ENCODE measurements around the gene POLK. TPM values are rescaled to one million over a fixed set of nuclear protein-coding genes. Genes with fewer than 3 reads are reported as not detected.
"Not testable (repeated sequence)": the region's sequence is repeated elsewhere in the genome, so short reads cannot be mapped to it uniquely, and the experiment has no call there.

The POLK gene
- total RNA-seq, 2 experiments from 2014 or later: 25.2 to 28.6 TPM

GRCh38 chr5:75600535-75600934 lies 88.8 kb downstream of the POLK start:
- no peak for DNase-seq
- Mint-ChIP-seq H3K27me3 (no peaks in the 10 kb centered on the region), H3K4me3 (no peak overlapping the region), H3K36me3 (peaks cover 32% of the 10 kb centered on the region), H3K4me1 (peaks cover 6% of the 10 kb centered on the region), H3K27ac (no peak overlapping the region), H3K9me3 (no peaks in the 10 kb centered on the region)

GRCh38 chr5:75601567-75601966 lies 89.9 kb downstream of the POLK start:
- H3K27ac Mint-ChIP-seq: no peak overlapping the region
- no peak for DNase-seq
- no peaks in the 10 kb centered on the region for H3K9me3 Mint-ChIP-seq
- H3K36me3 Mint-ChIP-seq: peaks cover 31% of the 10 kb centered on the region
- H3K27me3 Mint-ChIP-seq: no peaks in the 10 kb centered on the region
- H3K4me1 Mint-ChIP-seq: peaks cover 6% of the 10 kb centered on the region
- H3K4me3 Mint-ChIP-seq: no peak overlapping the region

- H3K4me3 Mint-ChIP-seq: no peak overlapping the region
- H3K9me3 Mint-ChIP-seq: no peaks in the 10 kb centered on the region
- peaks cover 6% of the 10 kb centered on the region for H3K4me1 Mint-ChIP-seq
- no peak overlapping the region for H3K27ac Mint-ChIP-seq
- H3K36me3 Mint-ChIP-seq: peaks cover 34% of the 10 kb centered on the region
- H3K27me3 Mint-ChIP-seq: no peaks in the 10 kb centered on the region
- DNase-seq: no peak
Observed at GRCh38 chr5:75601996-75602395, 90.3 kb downstream of the POLK start.

GRCh38 chr5:75603371-75603770 lies 91.7 kb downstream of the POLK start:
- H3K27me3 Mint-ChIP-seq: no peaks in the 10 kb centered on the region

GRCh38 chr5:75603821-75604220 lies 92.1 kb downstream of the POLK start:
- no peaks in the 10 kb centered on the region for H3K9me3 Mint-ChIP-seq
- no peak for DNase-seq
- peaks cover 6% of the 10 kb centered on the region for H3K4me1 Mint-ChIP-seq
- no peak overlapping the region for H3K4me3 Mint-ChIP-seq
- peaks cover 33% of the 10 kb centered on the region for H3K36me3 Mint-ChIP-seq
- no peak overlapping the region for H3K27ac Mint-ChIP-seq
- no peaks in the 10 kb centered on the region for H3K27me3 Mint-ChIP-seq

More at GRCh38 chr5:75603371-75603770, 91.7 kb downstream of the POLK start:
- Mint-ChIP-seq H3K27ac (no peak overlapping the region), H3K4me3 (no peak overlapping the region), H3K4me1 (peaks cover 6% of the 10 kb centered on the region), H3K36me3 (peaks cover 34% of the 10 kb centered on the region), H3K9me3 (no peaks in the 10 kb centered on the region)
- DNase-seq: no peak

- Mint-ChIP-seq H3K36me3 (peaks cover 23% of the 10 kb centered on the region), H3K27me3 (peaks cover 23% of the 10 kb centered on the region)
- not testable (repeated sequence) for H3K4me1 Mint-ChIP-seq, H3K4me3 Mint-ChIP-seq, H3K9me3 Mint-ChIP-seq, DNase-seq, H3K27ac Mint-ChIP-seq
Observed at GRCh38 chr5:75607341-75607740, 95.7 kb downstream of the POLK start.

GRCh38 chr5:75608870-75609269 lies 97.2 kb downstream of the POLK start:
- Mint-ChIP-seq H3K9me3 (no peaks in the 10 kb centered on the region), H3K27me3 (peaks cover 31% of the 10 kb centered on the region), H3K27ac (no peak overlapping the region), H3K36me3 (peaks cover 17% of the 10 kb centered on the region), H3K4me1 (peaks cover 2% of the 10 kb centered on the region), H3K4me3 (no peak overlapping the region)
- no peak for DNase-seq

- Mint-ChIP-seq H3K4me1 (peaks cover 2% of the 10 kb centered on the region), H3K9me3 (no peaks in the 10 kb centered on the region), H3K27me3 (peaks cover 31% of the 10 kb centered on the region), H3K36me3 (peaks cover 11% of the 10 kb centered on the region), H3K4me3 (no peak overlapping the region), H3K27ac (no peak overlapping the region)
- DNase-seq: no peak
Observed at GRCh38 chr5:75610201-75610600, 98.5 kb downstream of the POLK start.

GRCh38 chr5:75610859-75611310 lies 99.2 kb downstream of the POLK start:
- Mint-ChIP-seq H3K36me3 (peaks cover 11% of the 10 kb centered on the region), H3K27me3 (peaks cover 31% of the 10 kb centered on the region)
- H3K9me3 Mint-ChIP-seq, H3K4me3 Mint-ChIP-seq, H3K4me1 Mint-ChIP-seq, H3K27ac Mint-ChIP-seq, DNase-seq: not testable (repeated sequence)

GRCh38 chr5:75611311-75612225 lies 99.9 kb downstream of the POLK start, which contains the start of gene ANKDD1B:
Gene ANKDD1B (plus strand): TSS chr5:75611453. CDS start chr5:75611635, 182 bp downstream.
- Mint-ChIP-seq H3K4me3 (no peak within 1 kb of the TSS), H3K27ac (no peak within 1 kb of the TSS), H3K4me1 (peaks cover 2% of the 10 kb centered on the region), H3K27me3 (peaks cover 31% of the 10 kb centered on the region), H3K9me3 (no peaks in the 10 kb centered on the region), H3K36me3 (peaks cover 10% of the 10 kb centered on the region)
- DNase-seq: peak; percentile 4

- Mint-ChIP-seq H3K9me3 (no peaks in the 10 kb centered on the region), H3K36me3 (peaks cover 5% of the 10 kb centered on the region), H3K27ac (no peak overlapping the region), H3K4me1 (peaks cover 2% of the 10 kb centered on the region), H3K4me3 (no peak overlapping the region), H3K27me3 (peaks cover 31% of the 10 kb centered on the region)
- no peak for DNase-seq
Observed at GRCh38 chr5:75612226-75612569, 100.5 kb downstream of the POLK start.

GRCh38 chr5:75612901-75613300 lies 101.2 kb downstream of the POLK start:
- Mint-ChIP-seq H3K4me3 (no peak overlapping the region), H3K27ac (no peak overlapping the region), H3K9me3 (no peaks in the 10 kb centered on the region), H3K4me1 (peaks cover 2% of the 10 kb centered on the region), H3K36me3 (peaks cover 5% of the 10 kb centered on the region), H3K27me3 (peaks cover 31% of the 10 kb centered on the region)
- DNase-seq: no peak

GRCh38 chr5:75614176-75614575 lies 102.5 kb downstream of the POLK start:
- H3K4me3 Mint-ChIP-seq: no peak overlapping the region
- H3K27me3 Mint-ChIP-seq: peaks cover 31% of the 10 kb centered on the region
- H3K36me3 Mint-ChIP-seq: peaks cover 5% of the 10 kb centered on the region
- H3K27ac Mint-ChIP-seq: no peak overlapping the region
- DNase-seq: no peak
- no peaks in the 10 kb centered on the region for H3K9me3 Mint-ChIP-seq
- peaks cover 2% of the 10 kb centered on the region for H3K4me1 Mint-ChIP-seq

- no peak overlapping the region for H3K27ac Mint-ChIP-seq
- H3K9me3 Mint-ChIP-seq: no peaks in the 10 kb centered on the region
- peaks cover 2% of the 10 kb centered on the region for H3K36me3 Mint-ChIP-seq
- peaks cover 14% of the 10 kb centered on the region for H3K27me3 Mint-ChIP-seq
- no peak overlapping the region for H3K4me3 Mint-ChIP-seq
- no peak for DNase-seq
- H3K4me1 Mint-ChIP-seq: no peaks in the 10 kb centered on the region
Observed at GRCh38 chr5:75616371-75616881, 104.7 kb downstream of the POLK start.

GRCh38 chr5:75616971-75617621 lies 105.4 kb downstream of the POLK start:
- Mint-ChIP-seq H3K4me3 (no peak overlapping the region), H3K27me3 (peaks cover 9% of the 10 kb centered on the region), H3K36me3 (peaks cover 2% of the 10 kb centered on the region), H3K27ac (no peak overlapping the region), H3K9me3 (no peaks in the 10 kb centered on the region), H3K4me1 (no peaks in the 10 kb centered on the region)
- DNase-seq: no peak

All from activated naive CD8-positive, alpha-beta T cell treated with anti-CD3 and anti-CD28 coated beads for 36 hours (primary cell).